ENCODE measurements around the gene GRIN3A.
"Not testable (repeated sequence)": the region's sequence is repeated elsewhere in the genome, so short reads cannot be mapped to it uniquely, and the experiment has no call there.

The GRIN3A gene

DNA sequence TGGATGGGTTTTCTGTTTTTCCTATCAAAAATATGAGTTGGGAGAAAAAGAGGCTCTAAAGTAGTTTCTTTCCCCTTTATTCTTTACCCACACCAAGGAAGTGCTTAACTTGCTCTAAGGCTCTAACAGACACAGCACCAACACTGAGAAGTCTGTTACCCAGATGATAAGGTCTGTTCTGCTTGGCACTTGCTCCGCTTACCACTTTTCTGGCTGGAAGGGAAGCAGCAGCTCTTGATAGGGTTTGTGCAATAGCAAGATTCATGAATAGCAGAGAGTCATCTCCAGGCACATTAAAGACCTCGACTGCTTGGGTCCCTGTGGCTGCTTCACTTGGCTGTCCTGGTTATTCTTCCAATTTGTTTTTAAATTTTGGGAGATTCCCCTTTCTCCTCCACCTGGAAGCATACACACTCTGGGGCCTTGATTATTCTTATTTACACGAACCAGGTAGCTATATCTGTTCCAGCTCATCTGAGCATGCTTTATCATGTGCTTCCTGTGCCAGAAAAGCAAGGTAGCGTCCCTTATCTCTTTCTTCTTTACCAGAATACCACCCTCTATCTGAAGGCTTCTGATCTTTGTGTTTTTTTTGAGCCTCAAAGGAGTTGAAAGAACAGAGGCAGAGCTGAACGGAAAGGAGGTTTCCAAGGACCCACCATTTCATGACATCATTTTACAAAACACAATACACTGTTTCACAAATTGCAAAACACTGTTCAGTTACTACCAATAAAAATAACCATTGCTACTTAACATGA is 168.5 kb downstream of the GRIN3A start:
- no peak for DNase-seq (ENCODE audit: low read depth)
- no peak overlapping the region for H3K4me3 ChIP-seq (ENCODE audit: low read depth, low read length)
- no peak for TF ChIP-seq POLR2A (IDR thresholded peaks at IDR 0.05; ENCODE audit: extremely low read depth, insufficient read length)
- TF ChIP-seq MAX (IDR thresholded peaks at IDR 0.05; ENCODE audit: low read depth, low read length) = no peak

DNA sequence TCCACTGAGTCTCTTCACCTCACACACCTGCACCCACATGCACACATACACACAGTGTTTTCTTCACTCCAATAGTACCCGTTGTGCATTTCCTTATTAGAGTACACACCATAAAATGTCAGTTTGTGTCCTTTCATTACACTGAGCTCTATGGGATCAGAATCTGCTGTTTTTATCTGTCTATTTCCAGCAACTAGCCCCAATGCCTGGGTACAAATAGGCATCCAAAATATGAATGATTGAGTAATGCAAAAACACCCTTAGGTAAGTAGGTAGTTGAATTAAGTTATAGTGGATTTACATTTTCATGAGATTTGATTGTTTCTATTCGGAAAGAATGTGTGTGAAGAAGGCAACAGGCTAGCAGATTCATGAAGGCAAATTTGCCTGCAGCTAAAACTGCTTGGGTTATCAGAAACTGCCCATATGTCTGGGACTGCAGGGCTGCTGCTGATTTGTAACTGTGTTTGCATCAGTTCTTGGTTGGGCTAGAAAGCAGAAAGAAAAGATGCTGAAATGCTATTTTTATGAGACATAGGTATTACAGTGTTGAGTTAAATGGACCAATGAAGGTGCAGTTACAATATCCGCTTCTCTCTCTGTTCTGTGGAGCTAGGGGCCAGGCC is 170.6 kb downstream of the GRIN3A start:
- no peak for DNase-seq (ENCODE audit: low read depth)
- no peak overlapping the region for H3K4me3 ChIP-seq (ENCODE audit: low read depth, low read length)
- no peak for TF ChIP-seq POLR2A (IDR thresholded peaks at IDR 0.05; ENCODE audit: extremely low read depth, insufficient read length)
- TF ChIP-seq MAX (IDR thresholded peaks at IDR 0.05; ENCODE audit: low read depth, low read length) = no peak
- TF ChIP-seq CTCF (IDR thresholded peaks at IDR 0.05; ENCODE audit: low read depth, low read length) = no peak

DNA sequence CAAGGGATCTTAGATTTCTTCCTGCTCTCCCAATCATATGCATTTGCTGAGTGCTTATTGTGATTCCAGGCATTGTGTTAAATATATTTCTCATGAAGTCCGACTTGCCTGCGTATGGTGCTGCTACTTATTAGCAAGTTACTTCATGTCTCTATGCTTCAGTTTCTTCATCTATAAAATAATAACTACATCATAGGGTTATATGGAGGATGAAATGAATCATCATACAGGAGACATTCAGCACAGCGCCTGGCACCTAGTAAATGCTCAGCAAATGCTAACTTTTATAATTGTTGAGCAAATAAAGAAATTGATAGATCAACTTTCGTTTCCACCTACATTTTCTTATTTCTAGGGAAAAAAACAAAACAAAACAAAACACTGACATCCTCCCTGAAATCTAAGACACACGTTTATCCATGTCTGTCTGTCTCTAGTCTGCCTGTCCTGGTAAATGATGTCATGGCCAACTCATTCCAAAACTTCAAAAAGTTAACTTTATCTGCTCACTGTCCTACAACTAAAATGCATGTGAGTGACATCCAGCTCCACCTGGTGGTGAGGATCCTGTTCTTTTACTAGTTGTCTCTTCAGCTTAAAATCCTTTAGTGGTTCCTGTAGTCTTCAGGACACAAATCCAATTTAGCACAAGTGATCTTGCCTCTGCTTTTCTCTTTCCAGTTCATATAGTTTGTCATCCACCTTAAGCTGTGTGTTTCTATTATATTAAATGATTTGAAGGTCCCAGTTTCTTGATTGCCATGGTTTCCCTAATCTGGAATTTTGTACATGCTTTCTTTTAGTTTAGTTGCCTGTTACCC is 171.3 kb downstream of the GRIN3A start:
- H3K4me3 ChIP-seq (ENCODE audit: low read depth, low read length) = no peak overlapping the region
- peak; percentile 46 for DNase-seq (ENCODE audit: low read depth)
- TF ChIP-seq POLR2A (IDR thresholded peaks at IDR 0.05; ENCODE audit: extremely low read depth, insufficient read length) = no peak
- TF ChIP-seq CTCF (IDR thresholded peaks at IDR 0.05; ENCODE audit: low read depth, low read length) = peak; percentile 31

DNA sequence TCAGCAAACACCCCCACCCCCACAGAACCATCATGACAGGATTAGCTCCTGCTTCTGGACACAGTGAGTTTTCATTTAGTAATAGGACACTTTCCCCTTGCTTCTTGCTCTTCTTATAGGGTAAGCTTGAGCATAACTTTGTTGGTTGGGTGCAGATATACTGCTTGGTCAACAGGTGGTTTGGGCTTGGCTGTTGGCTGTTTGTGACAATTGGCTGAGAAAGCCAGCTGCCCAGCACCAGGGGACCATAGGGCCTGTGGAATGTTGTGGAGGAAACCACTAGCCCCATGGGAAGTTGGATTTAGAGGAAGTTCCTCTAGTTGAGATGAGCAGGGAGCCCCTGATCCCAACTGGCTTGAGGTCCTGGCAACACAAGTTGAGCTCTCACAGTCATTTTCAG is 174.2 kb downstream of the GRIN3A start:
- no peak for DNase-seq (ENCODE audit: low read depth)
- H3K4me3 ChIP-seq (ENCODE audit: low read depth, low read length) = no peak overlapping the region
- TF ChIP-seq POLR2A (IDR thresholded peaks at IDR 0.05; ENCODE audit: extremely low read depth, insufficient read length) (no peak), MYC (IDR thresholded peaks at IDR 0.05; ENCODE audit: low read depth, low read length) (no peak), MAX (IDR thresholded peaks at IDR 0.05; ENCODE audit: low read depth, low read length) (no peak), CTCF (IDR thresholded peaks at IDR 0.05; ENCODE audit: low read depth, low read length) (no peak)

- TF ChIP-seq MAX (IDR thresholded peaks at IDR 0.05; ENCODE audit: low read depth, low read length) (no peak), POLR2A (IDR thresholded peaks at IDR 0.05; ENCODE audit: extremely low read depth, insufficient read length) (no peak), MYC (IDR thresholded peaks at IDR 0.05; ENCODE audit: low read depth, low read length) (no peak)
- no peak for DNase-seq (ENCODE audit: low read depth)
- H3K4me3 ChIP-seq (ENCODE audit: low read depth, low read length) = no peak overlapping the region
These were observed 175.5 kb downstream of the GRIN3A start for GRCh38 chr9:101562966-101563365.

DNA sequence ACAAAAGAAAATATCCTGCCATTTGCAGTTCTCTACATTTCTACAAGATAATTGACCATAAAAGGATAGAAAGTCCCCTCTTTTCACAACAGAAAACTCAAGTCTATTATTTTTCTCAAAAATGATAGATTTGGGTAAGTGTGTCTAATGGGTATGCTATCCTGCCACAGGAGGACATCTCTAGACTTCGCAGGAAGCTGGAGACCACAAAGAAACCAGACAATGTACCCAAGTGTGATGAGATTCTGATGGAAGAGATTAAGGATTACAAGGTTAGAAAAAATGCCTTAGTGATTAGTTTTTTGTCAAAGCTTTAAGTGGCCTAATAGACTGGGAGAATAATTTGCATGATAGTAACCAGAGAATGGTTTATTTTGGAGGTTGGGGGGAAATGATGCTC is 176.7 kb downstream of the GRIN3A start:
- no peak overlapping the region for H3K4me3 ChIP-seq (ENCODE audit: low read depth, low read length)
- TF ChIP-seq POLR2A (IDR thresholded peaks at IDR 0.05; ENCODE audit: extremely low read depth, insufficient read length) (no peak), MYC (IDR thresholded peaks at IDR 0.05; ENCODE audit: low read depth, low read length) (no peak), CTCF (IDR thresholded peaks at IDR 0.05; ENCODE audit: low read depth, low read length) (no peak), MAX (IDR thresholded peaks at IDR 0.05; ENCODE audit: low read depth, low read length) (no peak)
- no peak for DNase-seq (ENCODE audit: low read depth)

- DNase-seq (ENCODE audit: low read depth); H3K4me3 ChIP-seq (ENCODE audit: low read depth, low read length): not testable (repeated sequence)
These were observed 188.9 kb downstream of the GRIN3A start for GRCh38 chr9:101549472-101550098.

All from NB4 (cell line).